VCaP (cell line): Measurements from ENCODE around the gene TAF4B.

Source experiments
- H3K27ac ChIP-seq: fragments of 450-650 bp; 2 replicates; pipeline ENCODE4 v1.5.1; 2017
- CTCF ChIP-seq: fragments of 450-650 bp; conservative IDR thresholded peaks from 2 replicates; pipeline ENCODE4 v1.5.1; 2017; ENCODE audit warnings: mild to moderate bottlenecking, moderate library complexity

Gene TAF4B

GRCh38 chr18:26421931-26422330 is 195.7 kb downstream of the TAF4B start:
- no peak for TF ChIP-seq CTCF
- H3K27ac ChIP-seq, result no peak overlapping the region

GRCh38 chr18:26422472-26423162 is 196.4 kb downstream of the TAF4B start:
- H3K27ac ChIP-seq, result no peak overlapping the region
- no peak for TF ChIP-seq CTCF

GRCh38 chr18:26424428-26425147 is 198.3 kb downstream of the TAF4B start:
- TF ChIP-seq CTCF, result no peak
- H3K27ac ChIP-seq, result no peak overlapping the region

GRCh38 chr18:26425148-26425531 is 198.9 kb downstream of the TAF4B start:
- no peak overlapping the region for H3K27ac ChIP-seq
- no peak for TF ChIP-seq CTCF

- H3K27ac ChIP-seq, result no peak overlapping the region
- no peak for TF ChIP-seq CTCF
Measured at GRCh38 chr18:26429535-26430226, 203.4 kb downstream of the TAF4B start.

GRCh38 chr18:26432651-26433424 is 206.6 kb downstream of the TAF4B start:
- TF ChIP-seq CTCF, result no peak
- no peak overlapping the region for H3K27ac ChIP-seq

- no peak overlapping the region for H3K27ac ChIP-seq
- no peak for TF ChIP-seq CTCF
Measured at GRCh38 chr18:26434887-26435286, 208.6 kb downstream of the TAF4B start.
